Epidermal melanocyte (primary cell): ENCODE results near the gene NCBP2.
"Not testable (repeated sequence)": the region's sequence is repeated elsewhere in the genome, so short reads cannot be mapped to it uniquely, and the experiment has no call there.

Experiments used
- DNase-seq: peaks from one replicate; pipeline ENCODE4 v3.0.0; 2011; ENCODE audit warnings: low spot score; ENCODE audit not compliant: insufficient read length

NCBP2 gene

GRCh38 chr3:196968233-196969133 lies 26.2 kb upstream of the NCBP2 start, which contains the start of gene PIGZ:
PIGZ (minus strand) TSS chr3:196968833; CDS start chr3:196952031, 16,802 bp downstream.
- DNase-seq, result no peak

- DNase-seq, result no peak
Observed at GRCh38 chr3:196967412-196968232, 25.3 kb upstream of the NCBP2 start.

- DNase-seq, result no peak
Observed at GRCh38 chr3:196966526-196967401, 24.4 kb upstream of the NCBP2 start.

- no peak for DNase-seq
Observed at GRCh38 chr3:196965804-196966173, 23.5 kb upstream of the NCBP2 start.

GRCh38 chr3:196965112-196965803 lies 22.9 kb upstream of the NCBP2 start:
- DNase-seq, result no peak

GRCh38 chr3:196963631-196963953 lies 21.3 kb upstream of the NCBP2 start:
- no peak for DNase-seq

- no peak for DNase-seq
Observed at GRCh38 chr3:196962930-196963630, 20.8 kb upstream of the NCBP2 start.

- no peak for DNase-seq
Observed at GRCh38 chr3:196962108-196962929, 20.0 kb upstream of the NCBP2 start.

- no peak for DNase-seq
Observed at GRCh38 chr3:196954832-196955231, 12.5 kb upstream of the NCBP2 start.

- no peak for DNase-seq
Observed at GRCh38 chr3:196951371-196951770, 9.0 kb upstream of the NCBP2 start.

- DNase-seq, result no peak
Observed at GRCh38 chr3:196949750-196950149, 7.4 kb upstream of the NCBP2 start.

- no peak for DNase-seq
Observed at GRCh38 chr3:196949285-196949619, 6.9 kb upstream of the NCBP2 start.

GRCh38 chr3:196948442-196949284 lies 6.3 kb upstream of the NCBP2 start:
- DNase-seq, result no peak

GRCh38 chr3:196947860-196948441 lies 5.6 kb upstream of the NCBP2 start:
- no peak for DNase-seq

- no peak for DNase-seq
Observed at GRCh38 chr3:196947136-196947859, 5.0 kb upstream of the NCBP2 start.

- DNase-seq, result not testable (repeated sequence)
Observed at GRCh38 chr3:196944037-196944790, 1.9 kb upstream of the NCBP2 start.

GRCh38 chr3:196942915-196943277 lies 568 bp upstream of the NCBP2 start:
- no peak for DNase-seq
